ENCODE measurements around the gene DYNLRB1. TPM values are rescaled to one million over a fixed set of nuclear protein-coding genes. Genes with fewer than 3 reads are reported as not detected.

DYNLRB1 gene
- total RNA-seq, 1 donor from 2014 or later = 93.9 TPM

- intact Hi-C loops (cut with micrococcal nuclease) = no loop called here
These were observed 36.3 kb downstream of the DYNLRB1 start for GRCh38 chr20:34552569-34552968.

GRCh38 chr20:34553366-34553867 is 37.2 kb downstream of the DYNLRB1 start:
- intact Hi-C loops (cut with micrococcal nuclease) = no loop called here

- intact Hi-C loops (cut with micrococcal nuclease) = loop anchor here (1.0 to 2.0 kb wide), 8 partner anchors 20 to 837 kb away; partner anchors contain the start of genes AHCY, DYNLRB1, ITCH and PIGU
These were observed 41.7 kb downstream of the DYNLRB1 start for GRCh38 chr20:34557936-34558319.

GRCh38 chr20:34558320-34559218 is 42.3 kb downstream of the DYNLRB1 start, which contains the start of gene MAP1LC3A:
MAP1LC3A (plus strand) TSS chr20:34558718; CDS start chr20:34558869, 151 bp downstream.
- intact Hi-C loops (cut with micrococcal nuclease) = loop anchor here (1.0 to 2.0 kb wide), 8 partner anchors 20 to 838 kb away; partner anchors contain the start of genes AHCY, DYNLRB1, ITCH and PIGU

GRCh38 chr20:34559311-34560140 is 43.3 kb downstream of the DYNLRB1 start:
- intact Hi-C loops (cut with micrococcal nuclease) = loop anchor here (2.0 kb wide), 2 partner anchors 21 to 839 kb away; partner anchors contain the start of gene PXMP4

- intact Hi-C loops (cut with micrococcal nuclease) = no loop called here
These were observed 43.9 kb downstream of the DYNLRB1 start for GRCh38 chr20:34560141-34560523.

- intact Hi-C loops (cut with micrococcal nuclease) = no loop called here
These were observed 44.4 kb downstream of the DYNLRB1 start for GRCh38 chr20:34560614-34561013.

- intact Hi-C loops (cut with micrococcal nuclease) = no loop called here
These were observed 45.4 kb downstream of the DYNLRB1 start for GRCh38 chr20:34561661-34562060.

GRCh38 chr20:34562641-34563040 is 46.4 kb downstream of the DYNLRB1 start:
- intact Hi-C loops (cut with micrococcal nuclease) = no loop called here

GRCh38 chr20:34564833-34565232 is 48.6 kb downstream of the DYNLRB1 start:
- intact Hi-C loops (cut with micrococcal nuclease) = no loop called here

- intact Hi-C loops (cut with micrococcal nuclease) = no loop called here
These were observed 51.0 kb downstream of the DYNLRB1 start for GRCh38 chr20:34566978-34567891.

GRCh38 chr20:34567892-34568865 is 52.0 kb downstream of the DYNLRB1 start:
- intact Hi-C loops (cut with micrococcal nuclease) = no loop called here

GRCh38 chr20:34569598-34569997 is 53.4 kb downstream of the DYNLRB1 start:
- intact Hi-C loops (cut with micrococcal nuclease) = no loop called here

- intact Hi-C loops (cut with micrococcal nuclease) = no loop called here
These were observed 54.7 kb downstream of the DYNLRB1 start for GRCh38 chr20:34570859-34571306.

- intact Hi-C loops (cut with micrococcal nuclease) = no loop called here
These were observed 55.5 kb downstream of the DYNLRB1 start for GRCh38 chr20:34571753-34572152.

GRCh38 chr20:34573541-34574300 is 57.5 kb downstream of the DYNLRB1 start:
- intact Hi-C loops (cut with micrococcal nuclease) = no loop called here

- intact Hi-C loops (cut with micrococcal nuclease) = no loop called here
These were observed 58.2 kb downstream of the DYNLRB1 start for GRCh38 chr20:34574426-34574825.

- intact Hi-C loops (cut with micrococcal nuclease) = no loop called here
These were observed 58.6 kb downstream of the DYNLRB1 start for GRCh38 chr20:34574861-34575260.
